Measurements from ENCODE around the gene SBF2.

Gene SBF2

GRCh38 chr11:9756461-9756860, 537.6 kb downstream of the SBF2 start:
- Histone ChIP-seq H3K36me3 (ENCODE audit: insufficient read depth, low read length) (no peaks in the 10 kb centered on the region), H2AFZ (ENCODE audit: low read depth, low read length) (no peak overlapping the region), H3K9ac (ENCODE audit: low read depth, low read length) (no peak overlapping the region), H3K27ac (ENCODE audit: low read length) (no peak overlapping the region), H3K4me1 (ENCODE audit: insufficient read depth, low read length) (peaks cover 32% of the 10 kb centered on the region), H3K9me3 (ENCODE audit: insufficient read depth, low read length, severe bottlenecking) (no peaks in the 10 kb centered on the region), H4K20me1 (ENCODE audit: insufficient read depth, low read length) (no peaks in the 10 kb centered on the region), H3K79me2 (ENCODE audit: insufficient read depth, low read length) (no peaks in the 10 kb centered on the region), H3K4me2 (ENCODE audit: insufficient read depth, low read length) (no peak overlapping the region), H3K27me3 (ENCODE audit: insufficient read depth, low read length, poor library complexity) (peaks cover 10% of the 10 kb centered on the region), H3K4me3 (ENCODE audit: low read depth in 1 of 2, low read length in 2 of 2) (no peak overlapping the region)
- no peak for TF ChIP-seq CTCF (IDR thresholded peaks at IDR 0.05; ENCODE audit: borderline replicate concordance, extremely low read depth, low read length, poor library complexity, severe bottlenecking)
- TF ChIP-seq EZH2 (IDR thresholded peaks at IDR 0.05; ENCODE audit: borderline replicate concordance, low read depth, low read length, severe bottlenecking) = no peak
- DNase-seq = no peak
- ATAC-seq (ENCODE audit: insufficient read depth, low read depth) = no peak

DNA sequence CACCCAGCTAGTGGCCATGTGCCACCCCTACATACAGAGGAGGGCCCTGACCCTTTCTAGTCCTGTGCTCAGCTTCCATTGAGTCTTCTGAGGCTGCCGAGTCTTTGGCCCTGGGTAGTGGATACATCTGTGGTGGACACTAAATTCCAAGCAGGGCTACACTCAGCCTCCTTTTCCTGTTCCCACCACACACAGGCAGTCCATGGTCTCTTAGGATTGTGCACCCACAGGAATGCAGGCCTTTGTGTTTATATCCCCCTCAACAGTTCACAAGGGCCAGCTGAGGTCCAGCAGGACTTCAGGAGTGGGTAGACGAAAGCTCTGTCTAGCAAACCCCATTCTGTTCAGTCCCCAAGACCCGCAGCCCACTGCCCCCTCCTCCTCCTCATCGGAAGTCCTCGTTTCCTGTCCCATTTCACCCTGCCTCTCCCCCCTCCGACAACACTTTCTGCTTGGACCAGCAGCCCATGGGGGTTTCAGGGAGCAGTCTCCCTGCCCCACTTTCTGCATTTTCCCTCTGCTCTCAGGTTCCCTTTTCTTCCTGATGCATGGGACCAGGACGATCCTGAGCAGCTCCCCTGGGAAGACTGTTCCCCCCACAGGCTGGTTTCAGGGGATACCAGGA, 538.3 kb downstream of the SBF2 start:
- no peak overlapping the region for H3K27ac ChIP-seq (ENCODE audit: low read length)
- no peak overlapping the region for H3K9ac ChIP-seq (ENCODE audit: low read depth, low read length)
- peaks cover 10% of the 10 kb centered on the region for H3K27me3 ChIP-seq (ENCODE audit: insufficient read depth, low read length, poor library complexity)

GRCh38 chr11:9754010-9754471, 540.0 kb downstream of the SBF2 start:
- H3K27ac ChIP-seq (ENCODE audit: low read length) = no peak overlapping the region

More for the DNA sequence above, 538.3 kb downstream of the SBF2 start:
- DNase-seq = no peak
- H3K9me3 ChIP-seq (ENCODE audit: insufficient read depth, low read length, severe bottlenecking) = no peaks in the 10 kb centered on the region
- H3K36me3 ChIP-seq (ENCODE audit: insufficient read depth, low read length) = no peaks in the 10 kb centered on the region
- ATAC-seq (ENCODE audit: insufficient read depth, low read depth) = no peak
- TF ChIP-seq EZH2 (IDR thresholded peaks at IDR 0.05; ENCODE audit: borderline replicate concordance, low read depth, low read length, severe bottlenecking) = no peak
- no peak overlapping the region for H3K4me3 ChIP-seq (ENCODE audit: low read depth in 1 of 2, low read length in 2 of 2)
- no peak overlapping the region for H2AFZ ChIP-seq (ENCODE audit: low read depth, low read length)
- no peak overlapping the region for H3K4me2 ChIP-seq (ENCODE audit: insufficient read depth, low read length)
- H3K4me1 ChIP-seq (ENCODE audit: insufficient read depth, low read length) = peaks cover 32% of the 10 kb centered on the region
- no peaks in the 10 kb centered on the region for H3K79me2 ChIP-seq (ENCODE audit: insufficient read depth, low read length)
- H4K20me1 ChIP-seq (ENCODE audit: insufficient read depth, low read length) = no peaks in the 10 kb centered on the region

More at GRCh38 chr11:9754010-9754471, 540.0 kb downstream of the SBF2 start:
- no peak overlapping the region for H2AFZ ChIP-seq (ENCODE audit: low read depth, low read length)
- no peak overlapping the region for H3K4me3 ChIP-seq (ENCODE audit: low read depth in 1 of 2, low read length in 2 of 2)
- no peak overlapping the region for H3K9ac ChIP-seq (ENCODE audit: low read depth, low read length)
- H3K36me3 ChIP-seq (ENCODE audit: insufficient read depth, low read length) = no peaks in the 10 kb centered on the region
- no peak for TF ChIP-seq CTCF (IDR thresholded peaks at IDR 0.05; ENCODE audit: borderline replicate concordance, extremely low read depth, low read length, poor library complexity, severe bottlenecking)
- TF ChIP-seq EZH2 (IDR thresholded peaks at IDR 0.05; ENCODE audit: borderline replicate concordance, low read depth, low read length, severe bottlenecking) = no peak
- no peaks in the 10 kb centered on the region for H3K79me2 ChIP-seq (ENCODE audit: insufficient read depth, low read length)
- H4K20me1 ChIP-seq (ENCODE audit: insufficient read depth, low read length) = no peaks in the 10 kb centered on the region
- H3K4me2 ChIP-seq (ENCODE audit: insufficient read depth, low read length) = no peak overlapping the region
- H3K4me1 ChIP-seq (ENCODE audit: insufficient read depth, low read length) = peaks cover 16% of the 10 kb centered on the region
- no peaks in the 10 kb centered on the region for H3K9me3 ChIP-seq (ENCODE audit: insufficient read depth, low read length, severe bottlenecking)
- no peak for DNase-seq
- no peak for ATAC-seq (ENCODE audit: insufficient read depth, low read depth)
- H3K27me3 ChIP-seq (ENCODE audit: insufficient read depth, low read length, poor library complexity) = peaks cover 10% of the 10 kb centered on the region
